ENCODE data around the gene NUP93. TPM values are rescaled to one million over a fixed set of nuclear protein-coding genes. Genes with fewer than 3 reads are reported as not detected.

The NUP93 gene
- total and polyA plus RNA-seq, 2 experiments from 2014 or later, result 139 to 187 TPM

- no peaks in the 10 kb centered on the region for H3K9me2 ChIP-seq (ENCODE audit: insufficient read depth)
- H3K27ac ChIP-seq (ENCODE audit: low read depth), result no peak overlapping the region
- no peak overlapping the region for H3K4me3 Mint-ChIP-seq
- no peak for ATAC-seq
- H3K4me1 ChIP-seq (ENCODE audit: insufficient read depth), result no peaks in the 10 kb centered on the region
- no peak overlapping the region for H2AFZ ChIP-seq
- DNase-seq (ENCODE audit: low spot score), result no peak
- no peak overlapping the region for H3K27ac Mint-ChIP-seq
- H4K20me1 ChIP-seq (replicated peaks; ENCODE audit: insufficient read depth), result no peaks in the 10 kb centered on the region
- no peak overlapping the region for H3K4me3 ChIP-seq
- H3K4me2 ChIP-seq, result no peak overlapping the region
- H3K27me3 ChIP-seq (ENCODE audit: insufficient read depth), result no peaks in the 10 kb centered on the region
- H3K79me2 ChIP-seq (replicated peaks; ENCODE audit: insufficient read depth), result no peaks in the 10 kb centered on the region
- no peaks in the 10 kb centered on the region for H3K36me3 Mint-ChIP-seq (ENCODE audit: low read depth)
- H3K27me3 Mint-ChIP-seq (ENCODE audit: insufficient read depth, low read depth, poor library complexity), result no peaks in the 10 kb centered on the region
- TF ChIP-seq CREB1 (CRISPR knock-in tag; IDR thresholded peaks at IDR 0.05; ENCODE audit: low read depth) (no peak), ETS1 (IDR thresholded peaks at IDR 0.05) (no peak), JUNB (IDR thresholded peaks at IDR 0.05; ENCODE audit: unreplicated experiment) (no peak), ZNF331 (CRISPR knock-in tag; IDR thresholded peaks at IDR 0.05; ENCODE audit: low read depth) (no peak), EZH2phosphoT487 (IDR thresholded peaks at IDR 0.05; ENCODE audit: unreplicated experiment) (no peak), CTCF (conservative IDR thresholded peaks at IDR 0.05; ENCODE audit: low read depth in 2 of 2) (no peak), NANOG (IDR thresholded peaks at IDR 0.05; ENCODE audit: borderline replicate concordance) (no peak), EZH2 (IDR thresholded peaks at IDR 0.05; ENCODE audit: low read depth, unreplicated experiment) (no peak), ZNF462 (CRISPR knock-in tag; IDR thresholded peaks at IDR 0.05) (no peak)
- no peaks in the 10 kb centered on the region for H3K36me3 ChIP-seq (ENCODE audit: insufficient read depth)
- no peaks in the 10 kb centered on the region for H3F3A ChIP-seq (replicated peaks; ENCODE audit: low read depth)
- no peaks in the 10 kb centered on the region for H3K9me3 Mint-ChIP-seq
- no peaks in the 10 kb centered on the region; the same call in 1 of the 3 replicates for H3K4me1 Mint-ChIP-seq
Observed at GRCh38 chr16:56870276-56870888, 140.5 kb downstream of the NUP93 start.

Data from GM23338 (cell line).